ENCODE data around the gene TRIM7.

Gene TRIM7

DNA sequence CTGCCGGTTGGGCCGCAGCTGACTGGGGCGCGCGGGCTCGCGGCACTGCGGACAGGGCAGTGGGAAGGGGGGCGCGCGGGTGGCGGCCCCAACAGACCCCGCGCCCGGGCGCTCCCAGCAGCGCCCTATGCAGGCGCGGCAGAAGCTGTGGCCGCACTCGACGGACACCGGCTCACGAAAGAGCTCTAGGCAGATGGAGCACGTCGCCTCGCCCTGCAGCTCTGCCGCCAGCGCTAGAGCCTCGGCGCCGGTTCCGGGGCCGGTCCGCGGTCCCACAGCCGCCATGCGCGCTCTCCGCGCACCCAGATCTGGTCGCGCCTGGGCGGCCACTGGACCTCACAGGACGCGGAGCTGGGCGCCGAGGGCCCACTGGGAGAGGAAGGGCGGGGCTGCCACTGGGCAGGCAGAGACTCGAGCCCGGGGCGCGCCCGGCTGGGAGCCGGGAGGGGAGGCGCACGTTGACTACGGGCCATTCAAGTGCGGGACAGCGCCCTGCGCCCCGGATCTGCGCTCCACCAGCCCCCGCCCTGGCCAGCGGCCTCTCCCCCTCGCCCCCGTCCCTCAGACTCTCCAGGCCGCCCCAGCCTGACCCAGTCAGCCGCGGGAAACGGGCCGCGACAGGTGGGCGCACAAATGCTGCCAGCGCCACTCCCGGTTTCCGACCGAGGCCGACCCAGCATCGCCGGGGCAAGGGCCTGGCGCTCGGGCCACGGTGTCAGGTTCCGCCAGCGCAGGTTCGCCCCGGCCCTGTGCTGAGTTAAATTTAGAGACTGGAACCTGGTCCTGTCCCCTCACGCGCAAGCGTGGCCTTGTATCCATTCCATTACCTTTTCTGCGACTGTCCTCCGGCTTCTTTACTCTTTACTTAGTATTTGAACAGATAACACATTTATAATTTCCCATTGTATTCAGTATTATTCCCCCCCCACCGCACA, at the start of gene TRIM7:
Gene TRIM7, minus strand, starts transcription at position 371 of the 935 bp plus-strand sequence. Its CDS starts 86 bp downstream, at position 285.
- DNase-seq (ENCODE audit: low read depth in 2 of 2): no peak

DNA sequence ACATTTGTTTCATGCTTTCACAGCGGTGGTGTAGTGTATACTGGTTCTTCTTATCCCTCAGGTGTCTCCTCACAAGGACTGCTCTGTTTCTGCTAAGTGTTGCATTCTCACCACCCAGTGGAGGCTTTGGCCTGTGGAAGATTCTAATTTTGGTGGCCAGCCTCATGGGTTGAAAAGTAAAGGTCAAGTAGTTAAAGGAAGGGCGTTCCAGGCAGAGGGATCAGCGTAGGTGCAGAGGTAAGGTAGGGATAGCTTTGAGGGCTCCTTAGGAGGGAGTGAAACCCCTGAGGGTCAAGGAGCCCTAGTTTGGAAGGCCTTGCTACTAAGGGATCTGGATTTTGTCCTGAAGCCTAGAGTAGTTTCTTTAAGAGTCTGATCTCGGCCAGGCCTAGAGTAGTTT, 43.3 kb upstream of the TRIM7 start:
- no peak for DNase-seq (ENCODE audit: low read depth in 2 of 2)

DNA sequence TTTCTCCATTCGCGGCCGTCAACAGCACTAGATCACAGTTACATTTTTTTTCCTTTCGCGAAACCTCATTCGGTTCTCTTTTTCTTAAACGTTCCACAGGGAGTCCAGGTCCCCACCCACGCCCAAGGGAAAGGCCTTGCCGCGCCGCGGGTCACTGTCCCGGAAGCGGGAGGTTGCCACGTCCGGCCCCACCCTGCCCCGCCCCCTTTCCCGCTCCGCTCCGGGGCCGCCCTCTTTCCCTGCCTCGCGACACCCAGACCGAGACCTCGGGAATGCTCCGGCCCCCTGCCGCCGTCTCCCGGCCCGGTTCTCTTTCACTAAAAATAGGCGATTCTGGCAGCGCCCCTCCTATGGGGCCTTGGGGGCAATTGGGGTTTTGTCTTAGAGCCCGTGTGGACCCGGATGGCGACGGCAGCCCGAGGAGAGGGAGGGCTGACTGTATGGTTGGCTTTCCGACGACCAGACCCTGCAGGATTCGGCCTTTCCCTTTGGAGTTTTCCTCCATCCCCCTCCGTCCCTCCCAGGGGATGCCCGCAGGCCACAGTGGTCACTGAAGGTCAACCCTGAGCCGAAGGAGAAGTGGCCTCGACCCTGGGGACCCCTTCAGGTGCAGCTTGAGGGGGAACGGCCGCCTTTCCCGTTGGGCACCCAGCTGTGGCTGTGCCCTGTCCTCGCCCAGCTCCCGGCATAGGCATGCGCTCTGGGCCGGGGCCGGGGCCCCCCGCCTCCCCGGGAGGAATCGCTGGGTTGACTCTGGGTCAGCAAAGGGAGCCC, 41.5 kb upstream of the TRIM7 start:
- peak; percentile 52 to 73 for DNase-seq (ENCODE audit: low read depth in 2 of 2)

GRCh38 chr5:181245427-181246275, 40.7 kb upstream of the TRIM7 start:
- no peak for DNase-seq (ENCODE audit: low read depth in 2 of 2)

DNA sequence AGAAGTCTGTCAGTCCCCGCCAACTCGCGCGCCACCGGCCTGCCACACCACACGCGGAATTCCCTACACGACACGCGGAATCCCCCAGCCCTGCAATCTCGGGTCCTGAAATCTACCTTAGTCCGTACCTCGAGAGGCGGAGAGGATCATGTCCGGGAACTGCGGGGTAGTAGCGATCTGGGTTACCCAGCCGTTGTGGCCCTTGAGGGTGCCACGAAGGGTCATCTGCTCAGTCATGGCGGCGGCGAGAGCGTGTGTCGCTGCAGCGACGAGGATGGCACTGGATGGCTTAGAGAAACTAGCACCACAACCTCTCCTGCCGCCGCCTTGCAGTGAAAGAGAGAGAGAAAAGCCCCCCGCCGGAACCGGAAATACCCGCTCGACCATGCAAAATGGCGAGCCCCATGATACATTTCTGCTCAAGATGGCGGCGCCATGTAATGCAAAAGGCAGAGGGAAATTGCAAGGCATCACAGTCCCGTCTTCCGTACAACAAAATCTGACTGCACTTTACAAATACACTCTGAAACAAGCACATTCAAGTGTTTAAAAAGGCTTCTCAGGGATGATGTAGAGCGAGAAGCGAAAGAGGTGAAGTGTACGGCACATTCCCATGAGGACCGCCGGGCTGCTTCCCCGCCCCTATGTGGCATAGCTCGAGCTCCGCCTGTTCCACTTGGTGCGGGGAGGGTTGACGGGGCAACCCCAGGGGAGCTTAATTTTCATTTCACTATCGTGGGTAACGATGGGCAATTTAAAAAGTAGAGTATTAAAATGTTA, 38.8 kb upstream of the TRIM7 start, which contains the start of gene RACK1:
Gene RACK1, minus strand, starts transcription at position 343 of the 780 bp plus-strand sequence. Its CDS starts 106 bp downstream, at position 237.
- peak; percentile 77 to 83 for DNase-seq (ENCODE audit: low read depth in 2 of 2)

GRCh38 chr5:181243018-181243563, 38.1 kb upstream of the TRIM7 start:
- DNase-seq (ENCODE audit: low read depth in 2 of 2): no peak

DNA sequence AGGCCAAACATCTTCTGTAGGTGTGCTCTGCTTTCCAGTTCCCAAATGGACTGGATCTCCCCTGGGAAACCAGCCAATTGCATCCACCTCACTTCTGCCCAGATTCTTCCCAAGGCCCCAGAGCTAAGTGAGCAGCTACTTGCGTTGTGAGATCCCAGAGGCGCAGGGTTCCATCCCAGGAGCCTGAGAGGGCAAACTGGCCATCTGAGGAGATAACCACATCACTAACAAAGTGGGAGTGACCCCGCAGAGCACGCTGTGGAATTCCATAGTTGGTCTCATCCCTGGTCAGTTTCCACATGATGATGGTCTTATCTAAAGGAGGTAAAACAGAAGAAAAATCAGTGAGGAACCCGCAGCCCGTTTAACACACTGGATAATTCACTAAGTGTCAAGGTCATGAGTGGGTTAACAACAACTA, 37.0 kb upstream of the TRIM7 start:
- no peak for DNase-seq (ENCODE audit: low read depth in 2 of 2)

DNA sequence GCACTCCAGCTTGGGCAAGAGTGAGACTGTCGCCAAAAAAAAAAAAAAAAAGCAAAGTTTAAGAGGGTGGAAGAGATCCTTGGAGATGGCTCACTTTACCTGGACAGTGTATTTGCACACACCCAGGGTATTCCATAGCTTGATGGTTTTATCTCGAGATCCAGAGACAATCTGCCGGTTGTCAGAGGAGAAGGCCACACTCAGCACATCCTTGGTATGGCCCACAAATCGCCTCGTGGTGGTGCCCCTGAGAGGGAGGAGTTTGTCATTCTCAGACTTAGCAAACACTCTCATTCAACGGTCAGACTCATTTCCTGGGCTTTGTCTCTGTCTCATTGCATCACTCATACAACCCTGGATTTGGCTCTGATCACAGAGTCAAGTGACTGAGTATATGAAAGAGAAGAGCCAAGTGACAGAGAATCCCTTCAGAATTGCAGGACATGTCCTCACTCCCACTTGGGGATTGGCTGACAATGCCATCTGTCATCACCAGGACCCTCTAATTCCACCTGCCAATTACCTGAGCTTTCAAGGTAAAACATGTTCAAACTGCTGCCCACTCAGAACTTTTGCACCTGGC, 36.5 kb upstream of the TRIM7 start:
- DNase-seq (ENCODE audit: low read depth in 2 of 2): peak in 1 of 2 donors; percentile 30

DNA sequence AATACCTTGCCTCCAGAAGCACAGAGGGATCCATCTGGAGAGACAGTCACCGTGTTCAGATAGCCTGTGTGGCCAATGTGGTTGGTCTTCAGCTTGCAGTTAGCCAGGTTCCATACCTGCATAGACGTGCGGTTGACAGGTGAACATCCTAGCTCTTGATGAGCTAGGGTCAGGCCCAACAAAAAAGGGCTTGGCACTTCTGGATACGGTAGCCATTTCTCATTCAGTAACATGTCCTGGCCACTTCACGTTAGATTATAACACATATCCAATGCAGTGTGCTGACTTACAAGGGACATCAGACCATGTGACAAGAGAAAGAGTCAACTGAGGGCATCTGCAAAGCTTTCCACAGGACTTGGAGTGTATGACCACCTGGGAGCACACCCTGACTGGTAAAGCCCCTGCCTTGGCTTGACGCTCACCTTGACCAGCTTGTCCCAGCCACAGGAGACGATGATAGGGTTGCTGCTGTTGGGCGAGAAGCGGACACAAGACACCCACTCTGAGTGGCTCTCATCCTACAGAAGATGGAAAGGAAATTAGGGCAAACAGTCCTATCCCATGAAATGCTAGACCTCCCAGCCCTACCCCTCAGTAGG, 34.2 kb upstream of the TRIM7 start:
- no peak for DNase-seq (ENCODE audit: low read depth in 2 of 2)

DNA sequence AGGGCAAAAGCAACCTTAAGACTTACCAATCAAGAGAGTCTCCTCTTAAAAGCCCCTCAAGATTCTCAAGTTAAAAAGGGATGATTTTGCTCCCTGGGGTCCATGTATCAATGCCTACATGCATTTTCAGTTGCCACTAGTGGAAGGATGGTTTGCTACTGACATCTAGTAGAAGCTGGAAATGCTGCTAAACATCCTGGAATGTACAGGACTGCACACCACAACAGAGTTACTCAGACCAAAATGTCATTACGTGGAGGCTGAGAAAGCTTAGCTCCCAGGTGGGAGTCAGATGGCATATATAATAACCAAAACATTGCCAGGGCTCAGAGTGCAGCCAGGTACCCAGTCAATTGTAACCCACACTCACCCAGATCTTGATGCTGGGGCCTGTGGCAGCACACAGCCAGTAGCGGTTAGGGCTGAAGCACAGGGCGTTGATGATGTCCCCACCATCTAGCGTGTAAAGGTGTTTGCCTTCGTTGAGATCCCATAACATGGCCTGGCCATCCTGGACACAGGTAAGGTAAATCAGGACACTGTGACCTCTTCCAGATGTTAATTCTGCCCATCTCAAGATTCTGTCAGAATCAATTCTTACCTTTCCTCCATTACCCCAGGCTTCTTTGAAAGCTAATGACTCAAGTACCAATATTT, 32.9 kb upstream of the TRIM7 start:
- DNase-seq (ENCODE audit: low read depth in 2 of 2): no peak

- DNase-seq (ENCODE audit: low read depth in 2 of 2): no peak
Observed at GRCh38 chr5:181236954-181237641, 32.1 kb upstream of the TRIM7 start.

DNA sequence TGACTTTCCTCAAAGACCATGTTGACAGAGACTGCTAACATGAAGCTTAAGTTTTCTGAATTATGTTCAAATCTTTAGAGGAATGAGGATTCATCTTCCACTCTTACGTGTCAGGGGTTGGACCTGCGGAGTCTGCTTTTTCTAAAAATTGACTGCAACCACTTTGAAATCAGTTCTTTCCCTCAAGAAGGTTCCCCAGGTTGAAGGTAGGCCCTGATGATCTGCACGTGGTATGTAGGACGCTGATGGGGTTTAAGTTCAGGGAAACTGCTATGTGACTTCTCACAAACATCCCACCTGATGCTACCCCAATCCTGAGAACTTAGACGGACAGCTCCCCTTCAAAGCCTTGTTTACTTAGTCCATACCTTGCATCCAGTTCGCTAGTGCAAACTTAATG, 31.5 kb upstream of the TRIM7 start:
- no peak for DNase-seq (ENCODE audit: low read depth in 2 of 2)

DNA sequence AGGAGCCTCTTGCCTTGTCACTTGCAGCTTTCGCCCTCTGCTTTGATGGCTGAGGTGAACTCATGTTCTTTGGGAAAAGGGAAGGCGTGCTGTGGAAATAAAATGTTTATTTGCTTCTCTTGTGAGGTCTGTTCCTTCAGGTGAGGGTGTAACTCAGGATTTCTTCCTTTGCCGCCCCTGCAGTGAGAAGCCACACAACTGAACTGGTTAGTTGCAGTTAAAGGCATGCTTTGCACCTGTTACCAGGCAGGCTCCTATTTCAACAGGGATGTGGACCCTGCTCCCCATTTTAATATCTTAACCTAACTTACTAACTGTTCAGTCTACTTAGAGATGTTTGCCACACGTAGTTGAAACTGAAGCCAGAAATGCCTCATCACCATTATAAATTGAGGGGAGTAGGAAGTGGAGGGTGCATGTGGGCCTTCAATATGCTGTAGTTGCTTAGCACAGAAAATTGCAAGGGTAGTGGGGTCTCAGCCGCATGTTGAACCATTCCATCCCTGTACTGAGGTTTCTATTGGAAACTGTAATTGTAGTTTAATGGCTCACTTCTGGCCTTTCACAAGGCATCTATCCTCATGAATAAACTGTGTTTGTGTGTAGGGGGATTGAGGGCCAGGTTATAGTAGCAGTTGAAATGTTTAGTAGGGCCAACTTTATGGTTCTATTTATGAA, 30.8 kb upstream of the TRIM7 start:
- no peak for DNase-seq (ENCODE audit: low read depth in 2 of 2)

- DNase-seq (ENCODE audit: low read depth in 2 of 2): no peak
Observed at GRCh38 chr5:181235323-181235688, 30.3 kb upstream of the TRIM7 start.

- no peak for DNase-seq (ENCODE audit: low read depth in 2 of 2)
Observed at GRCh38 chr5:181234455-181235306, 29.7 kb upstream of the TRIM7 start.

DNA sequence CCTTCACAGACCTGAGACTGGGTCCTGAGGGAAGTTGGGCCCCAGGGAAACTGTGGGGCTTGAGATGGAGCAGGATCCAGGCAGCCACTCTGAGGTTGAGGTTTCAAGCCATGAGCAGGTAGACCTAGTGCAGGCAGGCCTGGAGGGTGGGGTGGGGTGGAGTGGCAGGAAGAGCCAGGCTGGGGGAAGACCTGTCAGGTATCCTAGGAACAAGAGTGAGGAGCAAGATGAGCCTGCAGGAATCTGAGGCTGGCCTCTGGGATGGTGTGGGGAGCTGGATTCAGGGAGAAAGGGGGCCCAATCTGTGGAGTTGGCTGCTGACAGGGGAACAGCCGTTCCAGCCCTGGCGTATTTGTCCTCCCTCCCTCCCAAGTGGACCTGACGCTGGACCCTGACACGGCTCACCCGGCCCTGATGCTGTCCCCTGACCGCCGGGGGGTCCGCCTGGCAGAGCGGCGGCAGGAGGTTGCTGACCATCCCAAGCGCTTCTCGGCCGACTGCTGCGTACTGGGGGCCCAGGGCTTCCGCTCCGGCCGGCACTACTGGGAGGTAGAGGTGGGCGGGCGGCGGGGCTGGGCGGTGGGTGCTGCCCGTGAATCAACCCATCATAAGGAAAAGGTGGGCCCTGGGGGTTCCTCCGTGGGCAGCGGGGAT, 28.9 kb upstream of the TRIM7 start:
- DNase-seq (ENCODE audit: low read depth in 2 of 2): no peak
